H1 (cell line): ENCODE data around the gene CNTN6.

Source experiments
- RNF2 ChIP-seq: fragments of 200-900, 300-1000 bp; sonication (generic); IDR thresholded peaks from 2 replicates; pipeline ENCODE4 v1.7.1; 2016; ENCODE audit warnings: borderline replicate concordance, low read depth, mild to moderate bottlenecking, antibody characterized with exemption, low read length; ENCODE audit not compliant: poor library complexity, severe bottlenecking; ENCODE audit errors: missing control alignments
- SP2 ChIP-seq: IDR thresholded peaks from 2 replicates; pipeline ENCODE4 v1.6.1; 2012; ENCODE audit warnings: mild to moderate bottlenecking, low read length, inconsistent platforms
- YY1 ChIP-seq: IDR thresholded peaks from 2 replicates; pipeline ENCODE4 v1.6.1; 2011; ENCODE audit warnings: low read depth, mild to moderate bottlenecking, low read length
- TF ChIP-seq, protein P1 (sequence below), 3 experiments: IDR thresholded peaks; 1 replicate in 2 of 3; 2 replicates in 1 of 3; pipeline versions ENCODE4 v1.5.1 to v1.6.1; 2011; ENCODE audit warnings: low read length in 3 of 3, mild to moderate bottlenecking in 3 of 3, inconsistent platforms in 2 of 3, low read depth in 1 of 3, moderate library complexity in 1 of 3; ENCODE audit not compliant: insufficient read depth in 1 of 3; ENCODE audit errors: control extremely low read depth in 1 of 3

DNA sequence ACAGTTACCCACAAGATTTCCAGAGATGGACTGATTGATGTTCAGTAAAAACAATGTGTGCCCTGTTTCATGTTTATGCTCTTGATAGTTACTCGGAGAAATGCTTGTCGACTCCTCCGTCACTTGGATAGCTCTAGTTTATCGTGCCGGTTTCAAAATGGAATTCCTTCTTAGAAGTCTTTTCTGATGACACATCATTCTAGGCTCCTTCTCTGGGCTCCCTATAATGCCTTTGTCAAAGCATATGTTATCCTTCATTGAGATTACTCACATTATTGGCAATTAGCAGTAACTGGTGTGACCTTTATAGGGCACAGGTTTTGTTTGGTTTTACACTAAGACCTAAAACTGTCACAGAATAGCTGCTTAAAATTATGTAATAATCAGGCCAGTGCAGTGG is 201.8 kb downstream of the CNTN6 start:
- no peak for TF ChIP-seq SP2
- TF ChIP-seq, protein P1, sequence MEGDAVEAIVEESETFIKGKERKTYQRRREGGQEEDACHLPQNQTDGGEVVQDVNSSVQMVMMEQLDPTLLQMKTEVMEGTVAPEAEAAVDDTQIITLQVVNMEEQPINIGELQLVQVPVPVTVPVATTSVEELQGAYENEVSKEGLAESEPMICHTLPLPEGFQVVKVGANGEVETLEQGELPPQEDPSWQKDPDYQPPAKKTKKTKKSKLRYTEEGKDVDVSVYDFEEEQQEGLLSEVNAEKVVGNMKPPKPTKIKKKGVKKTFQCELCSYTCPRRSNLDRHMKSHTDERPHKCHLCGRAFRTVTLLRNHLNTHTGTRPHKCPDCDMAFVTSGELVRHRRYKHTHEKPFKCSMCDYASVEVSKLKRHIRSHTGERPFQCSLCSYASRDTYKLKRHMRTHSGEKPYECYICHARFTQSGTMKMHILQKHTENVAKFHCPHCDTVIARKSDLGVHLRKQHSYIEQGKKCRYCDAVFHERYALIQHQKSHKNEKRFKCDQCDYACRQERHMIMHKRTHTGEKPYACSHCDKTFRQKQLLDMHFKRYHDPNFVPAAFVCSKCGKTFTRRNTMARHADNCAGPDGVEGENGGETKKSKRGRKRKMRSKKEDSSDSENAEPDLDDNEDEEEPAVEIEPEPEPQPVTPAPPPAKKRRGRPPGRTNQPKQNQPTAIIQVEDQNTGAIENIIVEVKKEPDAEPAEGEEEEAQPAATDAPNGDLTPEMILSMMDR (IDR thresholded peaks at IDR 0.05; ENCODE audit: control extremely low read depth in 1 of 3, insufficient read depth in 1 of 3, low read depth in 1 of 3, low read length in 3 of 3), result no peak
- TF ChIP-seq RNF2, result no peak
- TF ChIP-seq YY1, result no peak
